Parathyroid adenoma (tissue), 2 donors: Measurements from ENCODE around the gene N4BP2L1.

Experiments
- H2AFZ ChIP-seq: fragments of 300-600 bp; sonication (generic); one replicate; pipeline ENCODE4 v1.7.0; 2017; ENCODE audit warnings: antibody characterized with exemption, mild to moderate bottlenecking
- H3K27ac ChIP-seq: fragments of 300-600 bp; sonication (generic); one replicate; pipeline ENCODE4 v1.7.0; 2017
- H3K27me3 ChIP-seq: fragments of 300-600 bp; sonication (generic); one replicate; pipeline ENCODE4 v1.7.0; 2017; ENCODE audit warnings: low read length; ENCODE audit not compliant: control insufficient read depth, insufficient read depth
- H3K36me3 ChIP-seq: fragments of 300-600 bp; sonication (generic); one replicate; pipeline ENCODE4 v1.7.0; 2017; ENCODE audit warnings: low read length; ENCODE audit not compliant: control insufficient read depth, insufficient read depth
- H3K4me1 ChIP-seq: fragments of 300-600 bp; sonication (generic); one replicate; pipeline ENCODE4 v1.7.0; 2017; ENCODE audit warnings: control low read depth
- H3K4me2 ChIP-seq: fragments of 300-600 bp; sonication (generic); one replicate; pipeline ENCODE4 v1.7.0; 2017; ENCODE audit warnings: low read length
- H3K4me3 ChIP-seq: fragments of 300-600 bp; sonication (generic); one replicate; pipeline ENCODE4 v1.7.0; 2017; ENCODE audit warnings: low read depth, low read length
- H3K79me2 ChIP-seq: fragments of 300-600 bp; sonication (generic); one replicate; pipeline ENCODE4 v1.7.0; 2017; ENCODE audit warnings: control low read depth
- H3K9ac ChIP-seq: fragments of 300-600 bp; sonication (generic); one replicate; pipeline ENCODE4 v1.7.0; 2017; ENCODE audit warnings: mild to moderate bottlenecking
- H3K9me3 ChIP-seq: fragments of 300-600 bp; sonication (generic); one replicate; pipeline ENCODE4 v1.7.0; 2017; ENCODE audit warnings: low read length; ENCODE audit not compliant: control insufficient read depth
- CTCF ChIP-seq: fragments of 300-600 bp; sonication (generic); IDR thresholded peaks from one replicate; pipeline ENCODE4 v1.7.0; 2017; ENCODE audit warnings: antibody characterized with exemption, mild to moderate bottlenecking
- donor health status: primary hyperparathyroidism.

The N4BP2L1 gene

GRCh38 chr13:32447894-32448623, 20.1 kb upstream of the N4BP2L1 start:
- Histone ChIP-seq H3K27me3 (no peaks in the 10 kb centered on the region), H3K79me2 (no peaks in the 10 kb centered on the region), H3K9ac (no peak overlapping the region)

GRCh38 chr13:32446773-32447465, 19.0 kb upstream of the N4BP2L1 start:
- no peak overlapping the region for H3K27ac ChIP-seq
- no peak for TF ChIP-seq CTCF
- H3K36me3 ChIP-seq, result no peaks in the 10 kb centered on the region
- no peaks in the 10 kb centered on the region for H3K79me2 ChIP-seq
- no peaks in the 10 kb centered on the region for H3K9me3 ChIP-seq
- H3K27me3 ChIP-seq, result no peaks in the 10 kb centered on the region
- H3K4me3 ChIP-seq, result no peak overlapping the region
- H3K4me2 ChIP-seq, result no peak overlapping the region
- H2AFZ ChIP-seq, result no peak overlapping the region
- no peaks in the 10 kb centered on the region for H3K4me1 ChIP-seq
- no peak overlapping the region for H3K9ac ChIP-seq

More at GRCh38 chr13:32447894-32448623, 20.1 kb upstream of the N4BP2L1 start:
- no peak overlapping the region for H3K4me2 ChIP-seq
- no peaks in the 10 kb centered on the region for H3K4me1 ChIP-seq
- no peaks in the 10 kb centered on the region for H3K9me3 ChIP-seq
- H3K36me3 ChIP-seq, result no peaks in the 10 kb centered on the region
- no peak overlapping the region for H2AFZ ChIP-seq
- TF ChIP-seq CTCF, result no peak
- no peak overlapping the region for H3K27ac ChIP-seq
- no peak overlapping the region for H3K4me3 ChIP-seq

- no peak for TF ChIP-seq CTCF
- H3K79me2 ChIP-seq, result no peaks in the 10 kb centered on the region
- H3K9me3 ChIP-seq, result no peaks in the 10 kb centered on the region
- H3K27ac ChIP-seq, result no peak overlapping the region
- H2AFZ ChIP-seq, result no peak overlapping the region
- no peak overlapping the region for H3K4me3 ChIP-seq
- no peaks in the 10 kb centered on the region for H3K27me3 ChIP-seq
- no peaks in the 10 kb centered on the region for H3K4me1 ChIP-seq
- H3K4me2 ChIP-seq, result no peak overlapping the region
- no peak overlapping the region for H3K9ac ChIP-seq
- no peaks in the 10 kb centered on the region for H3K36me3 ChIP-seq
Measured at GRCh38 chr13:32446220-32446619, 18.3 kb upstream of the N4BP2L1 start.

DNA sequence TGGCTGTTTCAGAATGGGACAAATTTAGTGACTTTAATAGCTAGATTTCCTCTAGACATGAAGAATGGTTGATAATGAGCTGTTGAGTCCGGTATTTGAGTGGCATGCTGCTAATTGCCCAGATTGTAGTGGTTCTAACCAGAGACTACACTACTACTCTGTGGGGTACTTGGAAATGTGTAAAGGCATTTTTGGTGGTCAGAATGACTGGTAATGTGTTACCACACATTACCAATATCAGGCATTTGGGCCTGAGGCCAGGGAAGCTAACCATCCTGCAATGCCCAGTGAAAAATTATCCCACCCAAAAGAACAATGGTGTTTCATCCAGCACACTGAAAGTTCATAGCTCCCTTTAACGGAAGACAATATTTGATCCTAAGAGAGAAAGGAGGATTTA, 17.5 kb upstream of the N4BP2L1 start:
- Histone ChIP-seq H3K27me3 (no peaks in the 10 kb centered on the region), H3K4me2 (no peak overlapping the region), H3K79me2 (no peaks in the 10 kb centered on the region), H3K27ac (no peak overlapping the region), H3K36me3 (no peaks in the 10 kb centered on the region), H3K9ac (no peak overlapping the region), H3K9me3 (no peaks in the 10 kb centered on the region), H2AFZ (no peak overlapping the region), H3K4me3 (no peak overlapping the region), H3K4me1 (no peaks in the 10 kb centered on the region)
- no peak for TF ChIP-seq CTCF

DNA sequence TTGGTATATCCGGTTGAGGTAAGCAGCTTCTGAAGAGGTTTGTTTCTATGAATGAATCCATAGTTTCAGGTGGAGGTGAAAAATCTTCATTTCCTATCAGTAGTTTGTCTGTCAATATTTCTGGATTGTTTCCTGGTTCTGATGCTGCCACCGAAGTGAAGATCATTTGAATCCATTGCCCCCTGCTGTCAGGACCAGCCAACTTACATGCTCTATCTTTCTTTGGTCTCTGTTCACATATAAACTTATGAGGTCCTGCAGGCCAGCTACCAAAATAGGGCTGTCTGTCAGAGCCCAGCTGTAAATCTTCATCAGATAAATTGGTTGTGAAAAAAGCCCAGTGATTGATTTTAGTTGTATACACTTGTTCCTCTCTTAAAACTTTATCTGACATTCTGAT, 15.2 kb upstream of the N4BP2L1 start:
- no peak for TF ChIP-seq CTCF
- no peak overlapping the region for H2AFZ ChIP-seq

More for the DNA sequence above, 15.2 kb upstream of the N4BP2L1 start:
- no peaks in the 10 kb centered on the region for H3K4me1 ChIP-seq
- no peaks in the 10 kb centered on the region for H3K36me3 ChIP-seq
- no peaks in the 10 kb centered on the region for H3K9me3 ChIP-seq
- H3K4me2 ChIP-seq, result no peak overlapping the region
- no peak overlapping the region for H3K4me3 ChIP-seq
- H3K27ac ChIP-seq, result no peak overlapping the region
- H3K9ac ChIP-seq, result no peak overlapping the region
- H3K79me2 ChIP-seq, result no peaks in the 10 kb centered on the region
- no peaks in the 10 kb centered on the region for H3K27me3 ChIP-seq
